SHP77 treated with DMSO at 0.1 percent for 48 hours (cell line): ENCODE measurements around the gene ATP1B1.
A peak's percentile ranks its signal among the peaks of the same experiment; 100 is the strongest.

Source experiments
- DNase-seq: peaks from one replicate; lab custom pipeline; 2025; lab: John Stamatoyannopoulos, UW

The ATP1B1 gene

DNA sequence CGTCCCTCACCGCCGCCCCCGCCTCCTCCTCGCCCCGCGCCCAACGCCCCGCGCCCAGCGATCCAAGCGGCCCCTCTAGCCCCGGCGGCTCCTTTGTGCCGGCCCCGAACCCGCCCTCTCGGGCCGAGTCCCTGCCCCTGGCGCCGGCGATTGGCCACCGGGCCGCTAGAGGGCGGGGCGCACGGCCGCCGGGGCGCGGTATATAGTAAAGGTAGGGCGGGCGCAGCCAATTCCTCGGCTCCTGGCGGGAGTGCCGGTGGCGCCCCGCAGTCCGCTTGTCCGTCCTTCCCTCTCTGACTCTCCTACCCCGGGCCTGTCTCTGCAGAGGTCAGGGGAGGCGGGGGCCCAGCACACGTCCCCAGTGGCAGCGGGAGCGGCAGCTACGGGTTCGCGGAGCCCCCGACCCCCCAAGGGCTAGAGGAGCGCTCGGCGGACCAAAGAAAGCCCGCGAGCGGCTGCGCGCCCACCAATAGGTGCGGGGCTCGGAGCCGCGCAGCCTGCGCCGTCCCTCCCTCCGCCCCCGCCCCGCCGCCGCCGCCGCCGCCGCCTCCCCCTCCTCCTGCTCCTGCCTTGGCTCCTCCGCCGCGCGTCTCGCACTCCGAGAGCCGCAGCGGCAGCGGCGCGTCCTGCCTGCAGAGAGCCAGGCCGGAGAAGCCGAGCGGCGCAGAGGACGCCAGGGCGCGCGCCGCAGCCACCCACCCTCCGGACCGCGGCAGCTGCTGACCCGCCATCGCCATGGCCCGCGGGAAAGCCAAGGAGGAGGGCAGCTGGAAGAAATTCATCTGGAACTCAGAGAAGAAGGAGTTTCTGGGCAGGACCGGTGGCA is at the start of gene ATP1B1:
ATP1B1 (plus strand) TSS at position 596 of the 826 bp plus-strand sequence; CDS start at position 736, 140 bp downstream.
- peak; percentile 78 for DNase-seq

DNA sequence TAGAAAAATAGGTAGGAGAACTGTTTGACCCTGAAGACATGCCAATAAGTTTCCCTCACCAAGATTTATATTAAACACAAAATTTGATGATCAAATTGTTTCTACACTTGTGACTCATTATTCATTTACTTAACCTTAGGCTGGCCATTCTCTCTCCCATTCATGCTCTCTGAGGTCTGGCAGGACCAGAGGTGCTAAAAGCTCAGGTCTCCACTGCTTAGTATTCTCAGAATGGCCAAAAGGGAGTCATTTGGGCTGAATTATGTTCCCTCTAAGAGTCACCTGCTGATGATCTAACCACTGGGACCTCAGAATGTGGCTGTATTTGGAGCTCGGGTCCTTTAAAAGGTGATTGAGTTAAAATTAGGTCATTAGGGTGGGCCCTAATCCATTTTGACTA is 47.1 kb upstream of the ATP1B1 start:
- no peak for DNase-seq

DNA sequence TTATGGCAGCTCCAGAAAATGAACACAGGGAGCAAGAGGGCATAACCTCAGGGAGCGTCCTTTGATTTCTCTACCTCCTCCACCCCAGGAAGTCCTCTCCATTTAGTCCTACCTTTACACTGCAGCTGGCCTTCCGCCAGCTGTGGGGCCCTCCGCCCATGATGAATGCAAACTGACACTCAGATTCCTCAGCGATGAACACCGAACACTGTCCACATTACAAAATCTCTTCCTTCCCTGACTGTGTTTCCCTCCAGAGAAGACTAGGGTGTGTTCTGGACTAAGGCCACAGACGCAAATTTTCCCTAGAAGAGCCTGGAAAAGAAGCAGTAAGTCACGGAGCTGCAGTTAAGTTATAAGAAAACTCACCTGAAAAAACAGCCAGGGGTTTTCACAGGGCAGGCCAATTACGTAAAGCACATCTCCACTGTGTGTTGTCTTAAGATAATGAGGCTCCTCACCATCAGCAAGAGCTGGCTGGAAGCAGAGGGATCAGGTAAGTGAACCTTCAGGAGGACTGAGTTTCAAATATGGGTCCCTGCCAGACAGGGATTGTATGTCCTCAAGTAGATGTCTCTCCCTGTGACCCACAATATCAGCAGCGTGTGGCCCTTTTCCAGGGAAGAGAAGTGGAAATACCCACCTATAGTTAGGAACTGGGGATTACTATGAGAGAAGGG is 46.3 kb upstream of the ATP1B1 start:
- DNase-seq, result no peak

DNA sequence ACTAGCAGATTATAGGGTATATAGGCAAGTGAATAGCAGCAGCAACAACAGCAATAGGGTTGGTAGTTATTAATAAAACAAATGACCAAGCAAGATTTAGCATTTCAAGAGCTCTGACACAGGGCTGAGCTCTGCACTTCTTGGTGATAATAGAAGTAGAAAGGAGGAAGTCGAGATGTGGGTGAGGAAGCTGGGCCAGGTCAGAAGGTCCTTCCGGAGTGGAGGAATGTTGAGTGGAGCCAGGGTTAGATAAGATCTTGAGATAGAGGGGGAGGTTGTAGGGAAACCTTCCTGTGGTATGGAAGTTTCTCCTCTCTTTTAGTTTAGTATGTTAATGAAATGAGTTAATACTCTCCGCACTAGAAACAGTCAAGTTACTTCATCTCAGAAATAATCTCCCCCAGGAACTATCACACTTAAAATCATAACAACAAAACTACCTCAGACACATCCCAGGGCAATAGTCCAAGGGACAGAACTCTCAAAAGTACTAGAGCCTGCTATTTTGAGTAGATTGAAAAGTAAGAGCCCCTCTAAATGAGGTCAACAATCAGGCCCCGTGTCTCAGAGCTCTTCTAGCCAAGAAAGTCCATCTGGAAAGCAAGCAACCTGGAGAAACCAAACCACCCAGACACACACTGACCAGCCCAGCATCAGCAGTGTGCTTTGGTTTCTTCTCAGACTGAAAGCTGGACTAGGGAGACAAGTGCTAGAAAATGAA is 45.4 kb upstream of the ATP1B1 start:
- DNase-seq, result no peak

DNA sequence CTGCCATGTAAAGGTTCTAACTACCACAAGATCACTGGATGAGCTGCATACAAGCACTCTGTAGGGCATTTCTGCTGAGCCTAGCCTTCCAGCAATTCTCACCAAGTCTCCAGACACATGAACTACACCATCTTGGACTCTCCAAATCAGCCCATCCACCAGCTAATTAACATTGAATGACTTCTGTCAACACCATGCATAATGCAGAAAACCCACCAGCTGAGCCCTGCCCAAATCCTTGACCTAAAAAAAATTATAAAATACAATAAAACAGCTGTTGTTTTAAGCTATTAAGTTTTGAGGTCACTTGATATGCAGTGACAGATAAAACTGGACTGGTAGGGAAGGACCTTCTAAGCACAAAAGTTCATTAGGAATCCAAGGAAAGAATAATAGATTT is 44.3 kb upstream of the ATP1B1 start:
- no peak for DNase-seq

DNA sequence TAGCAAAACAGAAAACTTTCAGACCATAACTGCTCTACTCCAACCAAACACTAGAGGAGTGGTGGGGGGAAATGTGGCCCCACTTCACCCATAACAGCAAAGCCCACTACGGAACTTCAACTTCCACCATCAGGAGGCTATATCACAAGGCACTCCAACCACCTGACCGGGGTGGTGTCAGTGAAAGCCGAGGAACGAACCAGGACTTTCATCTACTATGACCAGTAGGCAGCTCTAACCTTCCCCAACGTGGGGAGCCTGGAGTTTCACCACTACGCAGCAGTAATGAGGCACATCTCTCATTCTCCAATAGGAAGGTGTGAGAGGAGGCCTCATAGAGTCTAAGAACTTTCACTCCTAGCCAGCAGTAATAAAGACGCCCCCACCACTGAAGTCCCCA is 42.4 kb upstream of the ATP1B1 start:
- no peak for DNase-seq

DNA sequence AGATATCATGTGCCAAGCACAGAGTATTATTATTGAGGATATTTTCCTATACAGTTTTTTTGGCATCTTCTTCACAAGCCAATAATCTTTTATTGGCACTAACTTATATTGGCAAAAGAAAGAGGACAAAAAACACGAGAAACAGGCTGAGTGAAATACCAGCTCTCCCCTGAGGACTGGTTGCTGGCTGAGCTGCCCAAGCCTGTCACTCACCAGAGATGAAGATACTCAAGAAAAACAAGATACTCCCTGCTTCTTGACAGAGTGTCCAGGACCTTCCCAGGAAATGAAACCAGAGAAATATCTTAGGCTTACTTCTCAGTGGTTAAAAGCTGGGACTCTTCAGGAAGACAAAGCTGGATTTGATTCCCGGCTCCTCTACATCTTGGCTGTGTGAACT is 35.9 kb upstream of the ATP1B1 start:
- no peak for DNase-seq

DNA sequence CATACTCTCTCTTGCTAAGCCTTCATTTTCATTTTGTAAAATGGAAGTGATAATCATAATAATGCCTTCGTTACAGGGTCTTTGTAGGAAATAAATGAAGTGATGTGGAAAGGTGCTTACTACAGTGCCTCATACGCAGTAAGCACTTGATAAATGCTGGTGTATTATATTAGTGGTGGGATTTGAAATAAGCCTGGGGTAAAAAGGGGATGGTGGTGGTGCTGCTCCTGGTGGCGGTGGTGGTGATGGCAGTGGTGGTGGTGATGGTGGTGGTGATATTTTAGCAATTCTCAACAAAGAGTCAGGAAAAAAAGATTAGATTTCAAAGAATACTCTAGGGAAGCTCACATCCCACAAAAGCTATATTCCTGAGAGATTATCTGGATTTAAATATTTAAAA is 35.5 kb upstream of the ATP1B1 start:
- no peak for DNase-seq

DNA sequence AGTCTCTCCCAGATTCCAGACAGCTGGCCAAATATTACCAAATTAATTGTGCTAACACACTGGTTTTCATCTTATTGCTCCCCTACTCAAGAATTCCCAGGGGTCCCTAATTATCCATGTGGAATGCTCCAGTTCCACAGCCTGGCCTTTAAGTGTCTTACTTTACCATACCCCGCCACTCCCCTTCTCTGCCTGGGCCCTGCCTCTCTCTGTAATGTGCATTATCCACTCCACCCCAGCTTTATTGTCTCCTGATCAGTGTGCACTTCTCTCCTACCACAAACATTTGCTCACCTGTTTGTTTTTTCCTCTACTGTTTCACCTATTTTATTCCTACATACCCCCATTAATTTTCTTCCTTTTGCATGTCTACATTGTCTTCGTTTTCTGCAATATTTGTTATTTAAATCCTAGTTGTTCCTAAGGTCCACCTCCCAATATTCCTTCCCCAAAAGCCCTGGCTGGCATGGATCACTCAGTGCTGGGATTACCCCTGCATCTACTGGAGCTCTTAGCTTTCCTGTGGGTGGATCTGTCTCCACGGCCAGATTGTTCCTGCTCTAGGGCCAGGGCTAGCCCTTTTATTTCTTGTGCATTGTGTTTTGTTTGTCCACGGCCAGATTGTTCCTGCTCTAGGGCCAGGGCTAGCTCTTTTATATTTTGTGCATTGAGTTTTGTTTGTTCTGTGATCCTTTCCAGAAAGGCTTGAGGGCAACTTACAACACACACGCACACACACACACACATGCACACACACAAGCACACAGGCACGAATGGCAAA is 33.4 kb upstream of the ATP1B1 start:
- no peak for DNase-seq

DNA sequence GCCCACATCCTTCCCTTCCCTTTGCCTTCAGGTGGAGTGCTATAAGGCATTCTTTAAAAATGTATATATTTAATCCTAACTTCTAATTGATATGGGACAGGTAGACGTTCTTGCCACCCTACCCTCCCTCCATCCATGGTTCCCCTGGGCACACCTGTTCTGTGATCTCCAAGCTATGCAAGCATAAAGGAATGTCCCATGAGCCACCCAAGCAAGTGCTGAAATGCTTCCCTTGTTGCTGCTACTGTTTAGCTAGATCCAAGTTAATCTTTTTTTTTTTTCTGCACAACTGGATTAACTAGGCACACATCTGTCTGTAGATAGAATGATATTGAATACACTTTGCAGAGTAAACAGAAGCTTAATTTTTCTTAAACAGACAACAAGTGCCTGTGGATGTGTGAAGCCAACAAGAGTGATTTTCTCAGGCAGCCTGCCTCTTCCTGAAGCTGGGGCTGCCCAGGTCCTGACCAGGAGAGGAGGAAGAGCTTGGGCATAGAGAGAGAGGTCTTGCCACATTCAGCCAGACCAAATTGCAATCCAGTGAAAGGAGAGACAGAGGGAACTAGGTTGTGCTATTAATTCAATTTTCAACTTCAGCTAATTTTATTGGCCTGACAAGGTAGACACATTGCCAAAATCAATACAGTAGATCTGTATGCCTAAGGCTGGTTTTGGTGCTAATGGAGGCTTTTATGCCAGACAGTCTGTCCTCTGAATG is 28.2 kb upstream of the ATP1B1 start:
- DNase-seq, result no peak

DNA sequence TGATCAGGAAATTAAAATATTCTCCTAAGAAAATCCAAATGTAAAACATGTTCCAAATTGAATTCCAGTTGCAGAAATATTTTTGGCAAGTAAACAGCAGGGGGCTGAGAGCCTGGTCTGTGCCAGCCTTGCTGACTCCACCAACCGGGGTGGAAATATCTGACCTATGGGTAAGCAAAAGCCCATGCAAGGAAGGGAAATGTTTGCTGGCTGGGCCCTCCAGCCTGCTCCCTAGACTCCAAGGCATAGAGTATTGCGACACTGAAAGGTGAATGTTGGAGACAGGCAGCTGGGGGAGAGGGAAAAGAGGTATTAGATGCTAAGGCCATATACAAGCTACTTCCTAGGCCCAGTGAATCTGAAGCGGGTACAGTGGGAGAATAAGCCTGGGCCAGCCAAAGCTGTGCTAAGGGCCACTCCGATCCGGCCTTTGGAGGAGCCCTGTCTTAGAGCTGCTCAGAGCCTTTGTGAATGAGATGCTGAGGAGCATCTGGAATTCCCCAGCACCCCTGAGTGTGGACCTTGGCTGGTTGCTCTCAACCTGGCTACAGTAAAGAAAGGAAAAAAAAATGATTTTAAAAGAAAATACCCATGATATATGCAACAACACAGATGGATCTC is 24.9 kb upstream of the ATP1B1 start:
- DNase-seq, result no peak

DNA sequence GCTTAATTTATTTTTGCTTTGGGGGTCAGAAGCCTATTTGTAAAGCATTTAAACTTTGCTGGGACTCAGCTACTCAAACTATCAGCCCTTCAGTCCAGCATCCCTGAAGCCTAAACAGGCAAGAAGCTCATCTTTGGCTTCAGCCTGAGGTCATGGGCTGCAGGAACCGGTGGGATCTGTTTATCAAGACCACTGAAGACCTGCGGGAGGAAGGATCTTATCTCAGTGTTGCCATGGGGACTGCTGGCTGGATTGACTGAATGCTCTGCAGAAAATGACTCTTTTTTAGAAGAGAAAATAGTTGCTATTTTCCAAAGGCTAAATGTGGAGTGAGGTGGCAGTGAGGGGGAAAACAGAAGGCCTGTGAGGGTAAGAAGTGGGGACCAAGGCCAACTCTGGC is 20.6 kb upstream of the ATP1B1 start:
- DNase-seq, result no peak

DNA sequence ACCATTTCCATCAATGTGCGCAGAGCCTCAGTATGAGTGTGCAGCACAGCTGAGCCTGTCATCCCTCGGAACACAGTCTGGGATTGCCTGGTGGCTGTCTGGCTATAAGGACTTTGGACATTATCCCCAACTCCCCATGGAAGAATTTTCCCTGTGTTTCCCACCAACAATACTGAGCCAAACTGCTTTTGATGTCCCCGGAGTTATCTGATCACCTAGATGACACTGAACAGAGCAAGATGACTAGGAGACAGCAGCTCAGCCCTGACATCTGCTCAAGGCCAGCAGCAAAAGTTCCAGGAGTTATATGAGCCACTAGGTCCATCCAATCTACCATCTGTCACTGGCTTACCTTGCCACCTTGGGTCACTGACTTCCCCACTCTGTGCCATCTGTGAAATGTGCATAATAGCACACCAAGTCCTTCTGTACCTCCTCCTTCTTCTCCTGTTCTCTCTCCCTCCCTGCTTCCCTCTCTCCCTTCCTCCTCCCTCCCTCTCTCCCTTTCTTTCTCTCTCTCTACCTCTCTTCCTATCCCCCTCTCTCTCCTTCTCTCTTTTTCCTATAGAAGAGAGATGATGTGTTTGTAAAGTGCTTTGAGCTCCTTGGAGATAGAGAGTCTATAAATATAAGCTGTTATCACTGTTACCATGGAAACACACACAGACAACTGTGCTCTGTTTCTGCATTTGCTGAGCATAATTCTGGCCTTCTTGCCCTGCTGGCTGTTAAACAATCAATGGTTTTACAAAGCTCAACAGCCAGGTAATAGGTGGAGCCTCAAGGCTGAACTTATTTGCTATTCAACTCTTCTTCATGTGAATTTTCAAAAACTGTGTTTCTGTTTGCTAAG is 19.7 kb upstream of the ATP1B1 start:
- DNase-seq, result no peak

DNA sequence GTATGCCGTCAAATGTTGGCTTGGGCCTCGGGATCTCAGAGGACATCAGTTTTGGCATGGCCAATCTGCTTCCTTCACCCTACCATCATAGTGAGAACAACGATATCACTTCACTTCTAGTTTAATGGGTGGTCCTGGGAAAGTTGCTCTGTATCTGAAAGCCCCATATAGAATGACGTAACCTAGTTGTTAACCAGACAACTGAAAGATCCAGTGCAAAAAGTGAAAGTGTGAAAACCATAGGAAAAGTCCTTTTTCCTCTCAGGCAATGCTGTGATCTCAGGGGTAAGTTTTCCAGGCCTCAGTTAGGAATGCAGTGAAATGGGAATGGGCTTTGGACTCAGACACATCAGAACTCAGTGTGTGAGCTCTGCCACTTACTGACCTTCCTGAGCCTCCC is 18.6 kb upstream of the ATP1B1 start:
- DNase-seq, result no peak

DNA sequence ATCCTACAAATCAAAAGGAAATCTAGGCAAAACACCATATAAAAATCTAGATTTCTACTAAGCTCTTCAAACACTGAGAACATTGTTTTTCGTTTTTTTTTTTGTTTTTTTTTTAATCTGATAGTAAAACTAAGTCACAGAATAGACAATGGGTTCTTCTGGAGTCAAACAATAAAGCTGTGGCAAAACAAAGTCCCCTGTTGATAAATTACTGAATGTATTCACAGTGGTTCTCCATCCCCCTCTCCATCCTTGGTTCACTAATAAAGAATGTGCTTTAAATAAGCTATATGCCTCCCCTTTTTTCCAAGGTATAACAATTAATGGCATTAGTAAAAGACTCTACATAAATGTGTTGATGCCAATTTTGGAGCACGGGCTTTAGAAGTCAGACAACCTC is 16.7 kb upstream of the ATP1B1 start:
- DNase-seq, result no peak

DNA sequence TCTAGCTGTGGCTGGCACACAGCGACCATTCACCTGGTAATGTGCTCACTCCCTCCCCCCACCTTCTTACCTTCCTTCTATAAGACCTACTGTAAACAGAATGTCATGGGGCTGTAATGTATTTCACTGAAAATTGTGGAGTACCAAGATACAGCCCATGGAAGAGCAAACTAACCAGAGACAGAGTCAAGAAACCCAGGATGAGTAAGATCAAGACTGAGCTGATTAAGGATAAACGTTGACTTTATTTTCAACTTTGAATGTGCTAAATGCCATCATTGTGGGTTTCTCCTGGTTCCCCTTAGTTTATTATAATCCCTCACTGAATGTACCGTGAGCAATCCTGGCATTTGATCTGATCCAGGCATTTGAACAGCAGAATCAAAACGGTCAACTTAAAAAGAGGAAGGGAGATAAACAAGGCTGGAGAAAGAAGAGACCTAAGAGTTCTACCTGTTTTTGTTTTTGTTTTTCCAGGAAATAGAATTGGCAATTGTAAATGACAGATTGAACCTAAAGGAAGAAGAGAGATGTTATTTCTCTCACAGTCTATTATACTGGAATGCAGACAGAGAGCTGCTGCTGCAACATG is 16.1 kb upstream of the ATP1B1 start:
- no peak for DNase-seq

DNA sequence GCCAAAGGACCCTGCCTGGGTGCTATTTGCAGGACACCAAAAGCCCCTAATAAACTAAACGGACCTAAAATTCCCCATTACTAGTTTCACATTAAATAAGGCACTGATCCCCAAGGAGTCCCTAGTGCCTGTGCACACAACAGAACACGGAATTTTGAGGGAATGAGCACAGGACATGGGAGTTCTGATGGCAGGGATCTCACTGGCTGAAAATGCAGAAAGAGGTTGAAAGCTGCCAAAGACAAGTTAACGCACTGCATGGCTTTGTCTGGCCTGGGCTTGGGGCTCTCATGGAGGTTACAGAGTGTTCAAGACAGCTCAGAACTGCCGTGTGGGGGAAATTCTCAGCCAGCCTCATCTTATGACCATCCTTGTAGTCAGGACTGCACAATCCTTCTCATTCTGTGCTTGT is 15.6 kb upstream of the ATP1B1 start:
- DNase-seq, result no peak

DNA sequence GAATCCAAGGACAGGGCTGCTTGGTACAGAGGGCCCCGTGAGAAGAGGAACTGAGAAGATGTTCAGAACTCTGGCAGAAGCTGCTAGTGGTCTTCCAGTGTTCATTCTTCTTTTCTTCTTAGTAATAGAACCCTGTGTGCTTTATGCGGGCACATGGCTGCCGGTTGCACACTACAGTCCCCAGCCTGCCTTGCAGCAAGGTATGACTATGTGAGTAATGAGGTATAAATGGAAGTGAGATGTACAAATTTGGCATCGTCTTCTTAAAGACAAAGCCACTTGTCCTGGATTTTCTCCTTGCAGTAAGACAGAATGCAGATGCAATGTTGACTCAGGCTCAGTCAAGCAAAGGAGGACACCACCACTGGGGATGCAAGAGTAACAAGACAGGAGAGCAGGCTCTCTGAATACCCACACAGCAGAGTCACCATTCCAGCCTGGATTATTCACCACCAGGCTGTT is 15.0 kb upstream of the ATP1B1 start:
- DNase-seq, result no peak

DNA sequence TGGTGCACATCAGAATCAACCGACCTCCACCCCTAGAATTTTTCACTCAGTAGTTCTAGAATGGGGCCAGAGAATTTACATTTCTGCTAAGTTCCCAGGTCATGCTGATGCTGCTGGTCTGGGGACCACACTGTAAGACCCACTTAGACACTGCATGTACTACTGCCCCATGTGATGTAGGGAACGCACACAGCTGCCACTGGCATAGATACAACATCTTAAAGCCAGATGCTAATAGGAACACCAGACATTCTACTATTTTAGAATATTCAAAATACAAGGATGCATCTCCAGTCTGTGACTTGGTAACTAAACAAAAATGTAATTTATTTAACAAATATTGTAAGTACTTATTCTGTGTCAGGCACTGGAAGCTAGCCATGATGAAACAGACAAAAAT is 14.1 kb upstream of the ATP1B1 start:
- no peak for DNase-seq
